HepG2 (cell line): ENCODE measurements around the gene ADGRL3. TPM values are rescaled to one million over a fixed set of nuclear protein-coding genes. Genes with fewer than 3 reads are reported as not detected.

Experiments used
- ATAC-seq: fragments of 200-7000 bp; cut with Tn5 transposase; 3 replicates; pipeline ENCODE4 v1.9.1; 2020; ENCODE audit warnings: mild to moderate bottlenecking, moderate library complexity
- BruUV-seq: library from RNA; stranded (reverse); fragments of 400-500 nt; replicated peaks from 2 replicates; lab custom pipeline; 2021; lab: Mats Ljungman, UMichigan
- CTCF ChIA-PET: fragments of 300-600 bp; formaldehyde crosslinking; extraction: SDS; loops from one replicate; lab custom pipeline; 2021; ENCODE audit warnings: low total read pairs, inconsistent platforms, low intra/inter-chr PET ratio; lab: Yijun Ruan, JAX
- POLR2A ChIA-PET: fragments of 350-600 bp; sonication (Branson Sonifier 250); formaldehyde crosslinking; loops from one replicate; lab custom pipeline; 2020; ENCODE audit warnings: antibody characterized with exemption, inconsistent platforms; lab: Yijun Ruan, JAX
- DNase-seq: peaks from one replicate; pipeline ENCODE4 v3.0.0-alpha.2; 2015; ENCODE audit warnings: low spot score
- FAIRE-seq: peaks from 3 replicates; lab custom pipeline; 2011; peaks lifted over from hg19 to GRCh38; lab: Jason Lieb, UNC
- H2AFZ ChIP-seq: one replicate; pipeline ENCODE4 v1.6.1; 2011; ENCODE audit warnings: low read length, inconsistent platforms
- H3K27ac ChIP-seq: fragments of 300-600 bp; 3 replicates; pipeline ENCODE4 v1.8.0; 2011; ENCODE audit warnings: mixed run types, mild to moderate bottlenecking, mixed read lengths, low read length, inconsistent platforms; ENCODE audit not compliant: insufficient read depth; ENCODE audit errors: extremely low read length
- H3K27me3 ChIP-seq, 2 experiments: fragments of 200-600 bp in 1 of 2; 2 replicates in 1 of 2; 3 replicates in 1 of 2; pipeline versions ENCODE4 v1.6.0 to v1.8.0; 2011; ENCODE audit warnings: low read length in 2 of 2, mild to moderate bottlenecking in 2 of 2, moderate library complexity in 2 of 2, inconsistent platforms in 1 of 2; ENCODE audit not compliant: insufficient read depth in 2 of 2, control insufficient read depth in 1 of 2
- H3K36me3 ChIP-seq, 2 experiments: fragments of 200-600 bp in 1 of 2; replicated peaks in 1 of 2; 2 replicates in 1 of 2; 3 replicates in 1 of 2; pipeline versions ENCODE4 v1.5.1 to v1.8.0; 2011; ENCODE audit warnings: low read length in 2 of 2, inconsistent platforms in 1 of 2; ENCODE audit not compliant: insufficient read depth in 2 of 2, control insufficient read depth in 1 of 2
- H3K4me1 ChIP-seq: 2 replicates; pipeline ENCODE4 v1.5.1; 2012; ENCODE audit warnings: low read length, inconsistent platforms; ENCODE audit not compliant: insufficient read depth
- H3K4me2 ChIP-seq: 2 replicates; pipeline ENCODE4 v1.6.0; 2011; ENCODE audit warnings: low read depth, low read length, inconsistent platforms
- H3K4me3 ChIP-seq, 3 experiments: fragments of 200-600 bp in 1 of 3; sonication (generic), shearing (Covaris generic) in 1 of 3; replicated peaks in 1 of 3; 2 replicates each; pipeline ENCODE4 v1.5.1; 2011 to 2016; ENCODE audit warnings: low read length in 3 of 3, inconsistent platforms in 2 of 3, low read depth in 2 of 3, mild to moderate bottlenecking in 2 of 3, control low read depth in 1 of 3, mixed read lengths in 1 of 3; ENCODE audit not compliant: insufficient read depth in 1 of 3
- H3K79me2 ChIP-seq: one replicate; pipeline ENCODE4 v1.6.1; 2011; ENCODE audit warnings: low read length, inconsistent platforms; ENCODE audit not compliant: insufficient read depth
- H3K9ac ChIP-seq: 2 replicates; pipeline ENCODE4 v1.6.0; 2011; ENCODE audit warnings: mild to moderate bottlenecking, low read depth, low read length, inconsistent platforms; ENCODE audit not compliant: insufficient read depth
- H3K9me3 ChIP-seq: 2 replicates; pipeline ENCODE4 v1.5.1; 2012; ENCODE audit warnings: mild to moderate bottlenecking, low read length
- H4K20me1 ChIP-seq: 2 replicates; pipeline ENCODE4 v1.6.0; 2011; ENCODE audit warnings: inconsistent platforms, mild to moderate bottlenecking, low read length, moderate library complexity; ENCODE audit not compliant: insufficient read depth
- ETS1 ChIP-seq: sonication (generic); formaldehyde crosslinking; IDR thresholded peaks from 2 replicates; pipeline ENCODE4 v1.4.0; 2020; ENCODE audit warnings: missing genetic modification reagents
- KAT8 ChIP-seq: IDR thresholded peaks from 2 replicates; pipeline ENCODE4 v1.6.1; 2016; ENCODE audit warnings: missing genetic modification reagents, missing compliant biosample characterization
- MEF2D ChIP-seq: sonication (generic); formaldehyde crosslinking; IDR thresholded peaks from 2 replicates; pipeline ENCODE4 v1.5.1; 2020; ENCODE audit warnings: mild to moderate bottlenecking, missing genetic modification reagents
- REXO4 ChIP-seq: sonication (generic); formaldehyde crosslinking; IDR thresholded peaks from 2 replicates; pipeline ENCODE4 v1.8.0; 2022; ENCODE audit warnings: missing genetic modification reagents, mild to moderate bottlenecking, borderline replicate concordance
- ZNF792 ChIP-seq: IDR thresholded peaks from 2 replicates; pipeline ENCODE4 v1.6.1; 2016
- WGBS: methylation state at CpG from one replicate; pipeline ENCODE4 v1.1.6; 2017; ENCODE audit warnings: low lambda C conversion rate; 5-methylcytosine and 5-hydroxymethylcytosine counted together
- in situ Hi-C: cut with HindIII; loops from 2 replicates; pipeline ENCODE4 v1.10.0; 2017; ENCODE audit warnings: low pct_unique_long_range_greater_than_20kb; ENCODE audit not compliant: extremely low pct_ligation_motif_present
- intact Hi-C: fragments of 100-400 bp; cut with micrococcal nuclease; formaldehyde crosslinking; loops from one replicate; pipeline ENCODE4 v1.10.0; 2022; ENCODE audit not compliant: unreplicated experiment
- polyA plus RNA-seq, 8 experiments: library from polyadenylated mRNA; depleted of rRNA in 3 of 8; stranded (reverse) in 7 of 8; unstranded in 1 of 8; fragments of >200 nt; fragmentation: Illumina TruSeq in 4 of 8; extraction: Trizol in 4 of 8; gene quantifications; 2 replicates each; pipeline versions ENCODE4 v1.2.1 to v1.2.3, GENCODE V29; 2011 to 2016; ENCODE audit warnings: low read depth in 4 of 8, missing spikeins in 1 of 8, mixed read lengths in 1 of 8; ENCODE audit not compliant: insufficient read depth in 1 of 8
- total RNA-seq, 5 experiments: library from RNA; depleted of rRNA; stranded (reverse); fragments of >200 nt; fragmentation: Illumina TruSeq; extraction: Trizol; gene quantifications; 2 replicates each; pipeline ENCODE4 v1.2.3, GENCODE V29; 2016; ENCODE audit warnings: low read depth in 1 of 5

The ADGRL3 gene
- total and polyA plus RNA-seq, 2 of the 13 experiments (the other 11 are each of a cell fraction or from before 2014, with no cell fraction given), result 0.04 to 0.05 TPM

GRCh38 chr4:61309616-61310015 lies 109.5 kb downstream of the ADGRL3 start:
- ATAC-seq, result no peak
- no peaks in the 10 kb centered on the region for H4K20me1 ChIP-seq
- no peak for TF ChIP-seq ZNF792
- TF ChIP-seq MEF2D (CRISPR knock-in tag), result no peak
- TF ChIP-seq REXO4 (CRISPR knock-in tag), result no peak
- TF ChIP-seq, all 625 proteins: peak for 0
- no peak overlapping the region for H3K9ac ChIP-seq
- H3K4me1 ChIP-seq, result no peaks in the 10 kb centered on the region
- no peak overlapping the region for H3K4me3 ChIP-seq
- no peak overlapping the region for H3K4me2 ChIP-seq
- POLR2A ChIA-PET, result no interaction called here
- intact Hi-C loops, result no loop called here
- WGBS, result 0% methylated on average over 1 of the region's 1 CpG
- CTCF ChIA-PET, result no interaction called here
- in situ Hi-C loops, result no loop called here
- H2AFZ ChIP-seq, result no peak overlapping the region
- DNase-seq, result no peak
- H3K36me3 ChIP-seq, result no peaks in the 10 kb centered on the region
- H3K27ac ChIP-seq, result no peak overlapping the region
- no TSS peak for BruUV-seq
- no peak for FAIRE-seq
- H3K9me3 ChIP-seq, result no peaks in the 10 kb centered on the region
- no peaks in the 10 kb centered on the region for H3K27me3 ChIP-seq
- H3K79me2 ChIP-seq, result no peaks in the 10 kb centered on the region

GRCh38 chr4:61312526-61312925 lies 112.4 kb downstream of the ADGRL3 start:
- Histone ChIP-seq H3K4me2 (no peak overlapping the region), H3K9ac (no peak overlapping the region), H3K4me1 (no peaks in the 10 kb centered on the region), H2AFZ (no peak overlapping the region), H3K9me3 (no peaks in the 10 kb centered on the region), H3K79me2 (no peaks in the 10 kb centered on the region), H3K27ac (no peak overlapping the region), H3K4me3 (no peak overlapping the region), H4K20me1 (no peaks in the 10 kb centered on the region), H3K36me3 (no peaks in the 10 kb centered on the region), H3K27me3 (no peaks in the 10 kb centered on the region)
- ATAC-seq, result no peak
- FAIRE-seq, result no peak
- POLR2A ChIA-PET, result no interaction called here
- TF ChIP-seq ETS1 (CRISPR knock-in tag) (no peak), KAT8 (CRISPR knock-in tag) (no peak)
- intact Hi-C loops (loop anchor here (1.0 kb wide), 1 partner anchor 35 kb away; no protein-coding TSS in a partner anchor), in situ Hi-C loops (no loop called here)
- no TSS peak for BruUV-seq
- CTCF ChIA-PET, result no interaction called here
- DNase-seq, result no peak
- 13% methylated on average over 1 of the region's 1 CpG for WGBS
